ENCODE results near the gene HRH1.

DNA sequence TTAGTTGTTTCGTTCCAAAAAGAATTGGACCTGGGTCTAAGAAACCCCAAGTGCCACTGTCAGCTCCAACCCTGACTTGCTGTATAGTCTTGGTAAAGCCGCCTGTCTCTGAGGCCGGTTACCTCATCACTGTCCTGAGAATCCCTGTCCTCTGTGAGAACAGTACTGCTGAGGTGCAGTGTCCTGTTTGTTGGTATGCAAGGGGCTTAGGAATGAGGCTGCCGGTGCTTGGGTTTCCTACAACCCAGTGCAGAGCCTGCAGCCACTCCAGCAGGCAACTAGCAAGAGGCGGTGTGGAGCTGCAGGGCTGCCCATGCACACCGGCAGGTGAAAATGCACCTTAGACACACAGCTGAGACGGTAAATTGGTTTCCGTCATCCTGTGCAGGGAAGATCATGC, 65.9 kb downstream of the HRH1 start:
- TF ChIP-seq CTCF (IDR thresholded peaks at IDR 0.05): no peak
- TF ChIP-seq POLR2A (IDR thresholded peaks at IDR 0.05): no peak
